ENCODE results near the gene SUPT3H.

The SUPT3H gene

DNA sequence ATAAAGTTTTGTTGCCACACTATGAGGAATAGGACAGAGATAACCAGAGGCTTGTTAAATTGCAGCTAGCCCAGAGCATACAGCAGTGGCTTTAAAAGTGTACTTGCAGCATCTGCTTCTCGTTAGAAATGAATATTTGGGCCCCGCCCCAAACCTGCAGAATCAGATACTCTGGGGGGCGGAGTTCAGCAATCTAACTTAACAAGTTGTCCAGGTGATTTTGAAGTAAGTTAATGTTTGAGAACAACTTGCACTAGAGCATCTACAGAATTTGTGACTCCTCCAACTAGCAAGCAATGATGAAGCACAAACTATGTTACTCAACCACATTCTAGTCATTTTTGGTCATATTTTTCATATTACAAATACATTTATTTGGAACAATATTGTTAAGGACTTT, 10.6 kb upstream of the SUPT3H start:
- no peak for DNase-seq (ENCODE audit: low read depth)

DNA sequence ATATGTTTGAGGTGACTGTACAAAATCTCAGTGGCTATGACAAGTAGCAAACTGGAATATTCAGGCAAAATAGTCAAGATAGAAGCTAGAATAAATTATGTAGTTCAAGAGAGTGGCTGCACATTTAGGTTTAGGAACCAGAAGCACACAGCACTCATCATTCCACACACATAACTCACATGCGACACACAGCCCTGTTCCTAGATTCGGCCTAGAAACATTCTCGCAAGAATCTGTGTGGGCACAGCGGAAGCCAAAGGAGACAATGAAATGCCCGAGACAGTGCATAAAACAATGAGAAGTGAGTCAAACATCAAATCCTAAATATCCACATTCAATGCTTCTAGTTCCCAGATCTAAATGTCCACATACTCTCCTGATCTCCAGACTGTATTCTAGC, 9.5 kb upstream of the SUPT3H start:
- DNase-seq (ENCODE audit: low read depth) = no peak

DNA sequence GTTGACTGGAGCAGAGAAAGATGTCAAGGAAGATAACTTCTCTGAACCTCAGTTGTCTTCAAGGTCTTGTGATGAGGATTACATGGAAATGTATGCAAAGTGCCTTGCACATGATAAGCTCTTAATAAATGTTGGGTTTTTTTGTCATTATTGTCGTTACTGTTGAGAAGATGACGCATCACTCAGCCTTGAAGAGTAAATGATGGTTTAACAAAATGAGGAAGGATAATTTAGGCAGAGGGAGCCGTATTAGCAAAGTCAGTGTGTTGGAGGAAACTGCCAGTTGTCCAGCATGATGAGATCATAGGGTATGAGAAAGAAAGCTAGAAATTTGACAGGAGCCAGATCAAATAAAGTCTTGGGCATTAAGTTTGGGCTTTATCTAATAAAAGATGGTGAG, 8.8 kb upstream of the SUPT3H start:
- DNase-seq (ENCODE audit: low read depth) = no peak

DNA sequence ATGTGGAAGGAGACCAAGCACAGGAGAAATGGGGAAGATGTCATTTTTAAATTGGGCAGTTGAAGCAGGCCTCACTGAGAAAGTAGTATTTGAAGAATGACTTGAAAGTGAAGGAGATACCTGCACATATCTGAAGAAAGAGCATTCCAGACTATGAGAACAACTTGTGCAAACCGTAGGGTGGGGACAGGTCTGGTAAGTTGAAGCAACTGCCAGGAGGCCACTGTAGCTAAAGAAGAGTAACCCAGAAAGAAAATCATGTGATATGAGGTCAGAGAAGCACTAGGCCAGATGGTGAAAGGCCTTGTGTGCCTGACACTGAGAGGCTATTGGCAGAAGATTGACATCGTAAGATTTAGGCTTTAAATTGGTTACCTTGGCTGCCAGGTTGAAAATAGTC, 4.7 kb upstream of the SUPT3H start:
- DNase-seq (ENCODE audit: low read depth) = no peak

DNA sequence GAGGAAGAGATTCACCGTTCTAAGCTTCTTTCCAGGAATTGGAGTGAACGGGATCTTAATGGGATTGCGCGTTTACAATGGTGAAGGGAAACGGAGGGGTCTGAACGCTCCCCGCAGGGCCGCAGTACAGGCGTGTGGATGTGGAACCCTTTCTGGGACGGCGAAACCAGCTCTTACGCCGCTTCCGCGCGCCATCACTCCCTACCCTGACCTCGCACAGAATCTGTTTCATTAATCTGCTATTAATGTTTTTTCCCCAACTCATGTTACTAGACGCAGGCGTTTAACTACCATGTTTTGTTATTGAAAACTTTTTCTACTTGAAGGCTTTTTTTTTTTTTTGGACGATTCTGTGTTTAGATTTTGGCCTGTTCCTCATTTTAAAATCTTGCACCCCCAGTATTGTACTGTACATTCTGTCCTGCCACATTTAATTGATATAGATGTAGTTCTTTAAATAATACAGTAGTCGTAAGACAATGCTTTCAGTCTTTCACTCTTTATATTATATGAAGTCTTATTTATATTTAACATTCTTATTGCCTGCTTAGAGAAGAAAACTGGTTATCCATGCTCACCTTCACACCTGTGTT, 696 bp upstream of the SUPT3H start:
- DNase-seq (ENCODE audit: low read depth) = no peak

DNA sequence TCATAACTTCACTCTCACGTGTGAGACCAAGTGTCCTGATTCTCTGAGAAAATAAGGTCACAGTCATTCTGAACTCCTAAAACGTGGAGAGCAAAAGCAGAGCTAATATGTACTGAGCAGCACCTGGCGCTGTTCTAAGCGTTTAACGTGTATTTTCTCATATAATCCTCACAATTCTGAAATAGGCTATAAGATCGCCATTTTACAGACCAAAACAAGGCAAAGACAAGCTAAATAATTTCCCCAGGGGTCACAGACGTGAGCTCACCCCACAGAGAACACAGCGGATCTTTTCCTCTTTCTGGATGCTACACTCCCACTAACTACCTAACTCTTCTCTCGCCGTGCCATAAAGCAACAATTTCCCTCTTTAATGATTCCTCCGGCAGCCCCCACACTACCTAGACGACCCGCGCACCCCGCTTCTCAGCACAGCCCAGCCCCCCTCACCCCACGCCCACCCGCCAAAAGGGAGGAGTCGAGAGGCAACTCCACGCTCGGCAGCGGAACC, 636 bp downstream of the SUPT3H start:
- DNase-seq (ENCODE audit: low read depth) = no peak

DNA sequence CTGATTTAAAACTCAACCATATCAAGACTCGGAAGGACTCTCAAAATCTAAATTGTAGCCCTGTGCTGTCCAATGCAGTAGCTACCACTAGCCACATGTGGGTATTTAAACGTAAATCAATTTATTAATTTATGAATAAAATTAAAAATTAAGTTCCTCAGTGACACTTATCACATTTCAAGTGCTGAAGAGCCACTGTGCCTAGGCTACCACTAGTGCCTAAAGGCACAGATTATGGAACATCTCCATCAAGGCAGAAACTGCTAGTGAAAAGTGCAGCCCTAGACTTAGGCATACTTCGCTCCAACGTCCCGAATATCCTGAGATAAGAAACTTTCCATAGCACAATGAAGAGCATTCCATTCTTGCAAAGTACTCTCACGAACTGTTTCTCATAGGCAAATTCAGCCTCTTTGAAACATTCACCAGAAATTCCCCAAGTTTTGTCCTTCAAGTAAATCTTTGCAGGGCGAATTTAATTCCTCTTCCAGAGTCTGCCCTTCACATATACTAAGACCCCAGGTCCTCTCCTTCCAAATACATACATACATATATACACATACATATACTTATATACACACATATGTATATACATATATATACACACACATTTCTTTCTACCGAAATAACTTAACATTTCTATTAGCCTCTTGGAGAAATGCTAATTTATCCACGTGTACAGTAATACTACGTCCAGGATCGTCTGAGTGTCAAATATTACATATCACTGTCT, 1.3 kb downstream of the SUPT3H start:
- DNase-seq (ENCODE audit: low read depth) = no peak

DNA sequence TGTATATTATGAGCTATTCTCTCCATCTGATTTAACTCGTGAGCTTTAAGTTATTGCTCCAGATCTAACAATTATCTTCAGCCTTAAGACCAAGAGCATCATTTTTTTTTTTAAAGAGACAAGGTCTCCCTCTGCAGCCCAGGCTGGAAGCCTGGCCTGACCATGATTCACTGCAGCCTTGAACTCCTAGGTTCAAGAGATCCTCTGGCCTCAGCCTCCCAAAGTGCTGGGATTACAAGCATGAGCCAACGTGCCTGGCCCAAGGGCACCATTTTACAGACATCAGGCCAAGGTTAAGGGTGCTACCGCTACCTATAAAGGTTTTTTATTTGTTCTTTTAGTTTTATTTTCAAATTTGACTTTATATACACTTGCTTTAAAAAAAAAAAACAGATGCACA, 2.3 kb downstream of the SUPT3H start:
- no peak for DNase-seq (ENCODE audit: low read depth)

DNA sequence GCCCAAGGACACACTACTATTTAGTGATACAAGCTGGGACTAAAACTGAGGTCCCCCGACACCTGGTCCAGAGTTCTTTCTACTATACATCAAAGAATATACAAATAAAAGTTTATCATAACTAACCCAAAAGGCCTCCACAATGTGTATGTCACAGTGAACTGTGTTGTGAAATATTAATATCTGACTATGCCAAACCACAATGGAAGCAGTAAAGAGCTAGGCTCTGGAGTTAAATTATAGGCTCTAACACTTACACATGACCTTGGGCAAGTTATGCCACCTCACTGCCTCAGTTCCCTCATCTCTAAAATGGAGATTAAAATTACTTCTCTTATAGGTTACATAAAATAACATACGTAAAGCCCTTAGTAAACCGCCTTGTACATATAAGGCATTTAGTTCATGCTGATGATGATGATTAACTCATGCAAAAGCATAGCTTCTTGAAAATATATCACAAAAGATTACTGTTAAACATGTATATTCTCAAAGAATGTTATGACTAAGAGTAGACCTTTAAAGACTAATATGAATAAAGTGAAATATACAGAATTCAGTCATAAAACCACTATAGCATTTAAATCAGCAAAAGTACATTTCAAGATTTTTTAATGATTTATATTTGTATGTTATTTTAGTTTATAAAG, 5.7 kb downstream of the SUPT3H start:
- DNase-seq (ENCODE audit: low read depth) = no peak

DNA sequence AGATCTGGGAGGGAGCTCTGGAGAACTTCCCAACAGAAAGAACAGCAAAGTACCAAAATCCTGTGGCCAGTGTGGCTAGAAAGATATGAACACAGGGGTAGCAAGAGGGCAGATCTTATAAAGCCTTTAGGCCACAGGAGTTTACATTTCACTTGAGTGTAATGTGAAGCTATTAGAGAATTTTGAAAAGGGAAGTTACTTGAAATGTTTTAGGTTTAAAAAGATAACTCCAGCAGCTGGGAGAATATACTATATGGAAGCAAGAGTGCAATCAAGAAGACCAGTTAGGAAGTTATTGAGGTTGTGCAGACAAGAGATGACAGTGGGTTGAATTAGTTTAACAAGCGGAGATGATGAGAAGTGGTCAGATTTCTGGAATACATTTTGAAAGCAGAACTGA, 7.9 kb downstream of the SUPT3H start:
- no peak for DNase-seq (ENCODE audit: low read depth)

DNA sequence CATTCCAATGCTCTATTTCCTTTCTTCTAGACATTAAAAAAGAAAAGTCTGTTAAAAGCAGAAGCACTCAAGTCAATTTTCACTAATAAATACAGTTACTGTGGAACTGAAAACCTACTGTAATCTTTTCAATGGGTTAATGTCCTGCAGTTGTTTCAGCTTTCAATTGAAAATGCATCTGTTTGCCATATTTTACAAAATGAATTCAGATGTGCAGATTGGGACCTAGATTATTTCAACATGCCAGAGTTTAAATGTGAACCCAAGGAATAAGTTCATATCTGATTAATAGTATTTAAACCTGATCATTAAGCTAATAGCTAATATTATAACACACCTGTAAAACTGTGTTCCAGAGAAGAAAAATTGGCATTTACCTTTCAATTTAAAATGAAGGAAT, 9.7 kb downstream of the SUPT3H start:
- DNase-seq (ENCODE audit: low read depth) = no peak

DNA sequence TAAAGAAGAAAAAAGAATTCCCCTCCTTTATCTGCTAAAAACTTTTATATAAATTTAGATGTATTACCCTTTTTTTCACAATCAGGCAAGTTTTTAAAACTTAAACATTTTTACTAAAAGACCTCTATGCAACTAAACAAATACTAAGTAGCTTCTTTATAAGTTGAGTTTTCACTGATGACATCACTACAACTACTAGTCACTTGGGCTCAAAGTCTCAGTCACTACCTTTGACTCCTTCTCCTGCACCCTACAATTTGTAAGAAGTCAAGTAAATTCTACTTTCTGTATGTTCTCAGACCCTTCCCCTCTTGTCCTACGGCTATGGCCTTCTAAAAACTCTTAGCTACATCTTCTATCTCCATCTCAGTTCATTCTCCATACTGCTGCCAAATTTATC, 11.2 kb downstream of the SUPT3H start:
- DNase-seq (ENCODE audit: low read depth) = no peak

DNA sequence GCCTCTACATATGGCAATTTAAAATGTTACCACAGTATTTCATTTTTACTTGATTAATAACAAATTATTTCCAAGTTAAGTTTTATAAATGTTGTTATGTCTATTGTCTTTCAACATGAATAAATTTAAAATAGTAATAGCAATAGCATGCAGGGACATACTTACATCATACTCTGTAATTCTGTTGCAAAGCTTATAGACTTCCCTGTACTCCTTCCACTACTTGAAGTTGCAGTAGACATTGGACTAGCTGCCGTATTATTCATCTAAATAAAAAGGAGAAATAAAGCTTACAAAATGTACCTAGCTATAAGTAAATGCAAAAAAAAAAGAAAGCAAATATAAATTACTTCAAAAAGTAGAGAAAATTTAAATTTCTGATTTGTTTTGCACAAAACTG, 12.7 kb downstream of the SUPT3H start:
- no peak for DNase-seq (ENCODE audit: low read depth)

DNA sequence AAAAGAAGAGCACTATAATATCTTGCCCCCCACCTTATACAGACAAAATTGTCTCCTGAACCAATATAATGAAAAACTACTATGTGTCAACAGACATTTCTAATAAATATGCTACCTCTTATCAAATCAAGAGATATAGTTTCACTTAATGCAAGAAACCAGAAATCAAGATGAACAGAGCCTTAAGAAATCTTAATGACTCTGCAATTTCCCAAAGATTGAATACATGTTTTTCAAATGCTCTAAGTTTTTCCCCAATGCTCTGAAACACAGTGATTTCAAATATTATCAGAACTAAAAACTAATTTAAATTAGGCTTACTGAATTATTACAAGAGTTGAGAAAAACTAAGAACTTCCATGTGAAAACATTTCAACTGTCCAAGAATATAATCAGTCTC, 13.3 kb downstream of the SUPT3H start:
- no peak for DNase-seq (ENCODE audit: low read depth)

DNA sequence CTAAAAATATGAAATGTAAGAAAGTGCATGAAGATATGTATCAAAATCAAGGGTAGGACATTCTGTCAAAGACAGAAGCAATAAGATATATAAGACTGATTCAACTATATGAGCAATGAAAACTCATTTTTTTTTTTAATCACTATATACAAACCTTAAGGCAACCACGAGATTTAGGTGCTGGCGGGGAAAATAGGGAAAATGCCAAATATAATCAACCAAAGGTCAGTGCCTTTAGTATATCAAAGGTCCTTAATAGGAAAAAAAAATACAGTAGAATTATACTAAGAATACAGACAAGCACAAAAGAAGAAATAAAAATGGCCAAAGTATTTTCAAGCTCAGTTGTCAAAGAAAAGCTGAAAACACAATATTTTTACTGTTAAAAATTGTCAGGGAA, 24.1 kb downstream of the SUPT3H start:
- DNase-seq (ENCODE audit: low read depth) = no peak

DNA sequence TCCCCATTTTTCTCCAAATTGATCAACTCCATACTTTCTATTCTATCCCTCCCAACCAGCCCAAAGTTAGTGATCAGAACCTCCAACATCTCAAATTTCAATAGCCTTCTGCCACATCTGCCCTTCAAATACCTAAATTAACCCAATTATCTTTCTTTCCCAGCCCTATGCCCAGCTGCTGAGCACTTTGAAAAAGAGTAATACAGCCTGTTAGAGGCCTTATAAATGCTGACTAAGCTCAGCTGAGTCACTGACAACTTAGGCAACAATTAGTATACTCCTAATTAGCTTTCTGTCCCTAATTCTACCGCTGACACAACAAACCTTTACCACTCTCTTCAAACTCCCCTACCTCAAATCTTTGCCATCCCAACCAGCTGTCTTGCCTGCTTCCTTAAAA, 26.1 kb downstream of the SUPT3H start:
- DNase-seq (ENCODE audit: low read depth) = no peak

DNA sequence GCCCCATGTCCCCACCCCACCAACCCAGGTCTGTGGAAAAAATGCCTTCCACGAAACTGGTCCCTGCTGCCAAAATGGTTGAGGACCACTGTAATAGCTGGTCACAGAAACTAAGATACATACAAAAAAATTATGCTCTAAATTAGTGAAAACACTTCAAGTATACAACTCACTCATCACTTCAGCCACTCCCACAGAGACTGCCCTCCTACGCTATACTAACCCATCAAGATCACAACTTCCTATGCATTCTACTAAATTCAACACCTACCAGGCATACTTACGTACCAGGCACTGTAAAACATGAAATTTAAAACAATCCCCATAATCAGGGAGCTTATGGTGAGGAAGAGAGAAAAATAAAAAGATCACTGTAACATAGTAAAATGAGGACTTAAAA, 26.7 kb downstream of the SUPT3H start:
- no peak for DNase-seq (ENCODE audit: low read depth)

DNA sequence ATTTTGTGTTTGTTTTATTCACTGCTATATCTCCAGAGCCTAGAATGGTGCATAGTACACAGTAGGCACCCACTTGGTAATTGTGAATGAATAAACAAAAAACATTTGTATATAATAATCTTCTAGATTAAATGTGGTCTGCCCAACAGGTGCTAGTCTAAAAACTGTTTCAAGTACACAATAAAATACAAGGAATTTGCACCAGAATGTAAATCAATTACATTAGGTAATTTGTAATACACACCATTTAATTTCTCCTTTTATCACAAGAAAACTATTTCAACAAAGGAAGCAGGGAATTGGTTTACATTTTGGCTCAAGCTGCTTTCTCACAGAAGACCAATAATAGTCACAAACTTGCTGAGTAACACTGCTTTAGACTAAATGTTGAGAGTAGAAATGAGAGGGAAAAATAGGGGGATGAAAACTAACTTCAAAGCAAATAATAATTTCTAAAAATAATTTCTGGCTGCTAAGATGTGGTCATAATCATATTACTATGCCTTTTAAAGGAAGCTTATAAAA, 27.5 kb downstream of the SUPT3H start:
- no peak for DNase-seq (ENCODE audit: low read depth)

DNA sequence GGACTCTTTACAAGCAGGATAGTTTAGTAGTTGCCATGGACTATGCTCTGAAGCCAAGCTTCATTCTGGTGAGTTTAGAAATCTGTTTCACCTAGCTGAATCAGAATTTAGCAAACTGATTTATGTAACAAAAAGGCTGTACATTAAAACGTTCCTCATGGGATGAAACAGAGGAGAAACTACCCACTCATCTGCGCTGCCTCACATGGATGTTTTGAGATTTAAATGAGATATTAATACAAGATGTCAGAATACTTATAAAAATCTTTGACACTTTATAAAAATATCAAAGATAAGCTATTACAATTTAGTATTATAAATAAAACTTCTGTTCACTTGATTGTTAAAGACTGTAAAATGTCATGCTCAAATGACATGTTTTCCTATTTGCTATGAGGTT, 32.8 kb downstream of the SUPT3H start:
- no peak for DNase-seq (ENCODE audit: low read depth)

DNA sequence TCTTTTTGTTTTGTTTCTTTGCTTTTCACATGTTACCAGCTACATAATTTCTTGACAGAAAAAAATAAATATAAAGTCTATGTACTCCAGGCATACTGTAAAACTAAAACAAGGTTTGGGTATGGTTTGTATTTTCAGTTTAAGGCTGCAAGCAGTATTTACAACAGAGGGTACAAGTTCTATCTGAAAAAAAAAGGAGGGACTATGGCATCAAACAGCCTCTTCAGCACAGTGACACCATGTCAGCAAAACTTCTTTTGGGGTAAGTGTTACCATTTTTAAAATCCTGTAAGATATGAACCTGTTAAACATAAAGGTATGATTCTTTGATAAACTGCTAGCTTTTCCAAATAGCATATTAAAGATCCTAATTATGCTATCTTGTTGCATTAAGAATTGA, 49.2 kb downstream of the SUPT3H start:
- DNase-seq (ENCODE audit: low read depth) = no peak

DNA sequence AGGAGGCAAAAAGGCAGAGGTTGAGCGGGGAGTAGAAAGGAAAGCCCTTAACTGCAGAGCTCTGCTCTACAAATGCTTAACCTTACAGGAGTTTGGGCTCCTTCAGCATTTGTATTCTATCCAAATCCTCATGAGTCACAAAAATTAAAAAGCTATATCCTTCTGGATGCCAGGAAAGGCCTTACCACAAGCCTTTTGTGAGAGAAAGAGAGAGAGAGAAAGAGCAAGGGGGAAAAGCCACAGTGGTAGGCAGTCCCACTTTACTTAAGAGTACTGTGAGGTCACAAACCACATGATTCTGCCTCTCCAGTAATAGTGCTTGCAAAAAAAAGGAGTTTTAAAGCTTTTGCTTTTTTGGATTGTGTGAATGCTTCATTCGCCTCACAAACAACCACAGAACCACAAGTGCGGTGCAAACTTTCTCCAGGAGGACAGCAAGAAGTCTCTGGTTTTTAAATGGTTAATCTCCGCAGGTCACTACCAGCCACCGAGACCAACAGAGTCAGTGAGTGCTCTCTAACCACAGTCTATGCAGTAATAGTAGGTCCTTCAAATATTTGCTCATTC, 49.7 kb downstream of the SUPT3H start, which contains the start of gene RUNX2:
Gene RUNX2, plus strand, starts transcription at position 375 of the 567 bp plus-strand sequence. CDS start 397 bp downstream, outside the sequence.
- no peak for DNase-seq (ENCODE audit: low read depth)

DNA sequence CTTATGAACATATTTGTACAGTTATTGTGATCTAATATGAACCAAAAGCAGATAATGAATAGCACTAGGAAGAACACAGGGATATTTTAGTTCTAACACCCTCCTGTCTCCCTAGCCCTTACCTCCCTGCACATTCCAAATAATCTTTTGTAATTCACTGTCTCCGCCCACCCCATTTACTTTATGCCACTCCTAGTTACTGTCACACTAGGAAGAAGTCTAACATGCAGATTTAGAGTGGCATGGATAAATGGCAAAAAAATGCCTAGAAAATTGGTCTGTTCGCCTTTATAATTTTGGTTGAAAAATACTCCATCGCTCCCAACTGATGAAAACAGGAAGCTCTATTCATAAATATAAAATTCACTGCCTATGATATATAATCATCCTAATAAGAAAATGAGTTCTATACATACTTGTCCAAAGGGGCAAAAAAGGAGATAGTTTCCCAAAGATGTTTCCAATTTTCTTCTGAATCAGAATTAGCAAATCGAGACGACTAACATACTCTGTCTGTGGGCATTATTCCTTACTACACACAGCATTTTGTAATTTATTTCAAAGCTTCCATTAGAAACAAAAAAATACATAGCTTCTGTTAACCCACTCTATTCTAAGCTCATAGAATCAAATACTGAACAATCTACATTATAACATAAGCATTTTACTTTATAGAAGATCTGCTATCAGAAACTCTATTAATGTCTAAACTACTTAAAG, 50.9 kb downstream of the SUPT3H start:
- DNase-seq (ENCODE audit: low read depth) = no peak

All from activated T-cell treated with anti-CD3 and anti-CD28 coated beads for 24 hours (primary cell).